ENCODE data around the gene ADK. TPM values are rescaled to one million over a fixed set of nuclear protein-coding genes. Genes with fewer than 3 reads are reported as not detected.

ADK gene
- total and polyA plus RNA-seq, 2 experiments from 2014 or later, result 39.9 to 53.0 TPM

GRCh38 chr10:74406006-74406405 is 255.0 kb downstream of the ADK start:
- peaks cover 3% of the 10 kb centered on the region; the same call in 1 of the 2 replicates for H3K9me2 ChIP-seq (ENCODE audit: insufficient read depth)
- Mint-ChIP-seq H3K36me3 (ENCODE audit: low read depth) (peaks cover 59% of the 10 kb centered on the region), H3K27me3 (ENCODE audit: insufficient read depth, low read depth, poor library complexity) (no peaks in the 10 kb centered on the region), H3K27ac (no peak overlapping the region), H3K4me3 (no peak overlapping the region), H3K9me3 (peaks cover 31% of the 10 kb centered on the region), H3K4me1 (no peaks in the 10 kb centered on the region)
- H3K36me3 ChIP-seq (ENCODE audit: insufficient read depth), result no peaks in the 10 kb centered on the region
- no peaks in the 10 kb centered on the region for H4K20me1 ChIP-seq (replicated peaks; ENCODE audit: insufficient read depth)
- H3F3A ChIP-seq (replicated peaks; ENCODE audit: low read depth), result no peaks in the 10 kb centered on the region
- DNase-seq (ENCODE audit: low spot score) (no peak), ATAC-seq (no peak)
- H3K4me3 ChIP-seq, result no peak overlapping the region
- no peak for TF ChIP-seq NANOG (IDR thresholded peaks at IDR 0.05; ENCODE audit: borderline replicate concordance)
- TF ChIP-seq REST (IDR thresholded peaks at IDR 0.05; ENCODE audit: unreplicated experiment), result no peak
- TF ChIP-seq CREB1 (CRISPR knock-in tag; IDR thresholded peaks at IDR 0.05; ENCODE audit: low read depth), result no peak
- no peak for TF ChIP-seq EZH2phosphoT487 (IDR thresholded peaks at IDR 0.05; ENCODE audit: unreplicated experiment)
- no peak for TF ChIP-seq ZNF114 (CRISPR knock-in tag; IDR thresholded peaks at IDR 0.05)
- no peak for TF ChIP-seq ZNF462 (CRISPR knock-in tag; IDR thresholded peaks at IDR 0.05)
- no peak for TF ChIP-seq EZH2 (IDR thresholded peaks at IDR 0.05; ENCODE audit: low read depth, unreplicated experiment)
- TF ChIP-seq STAT1 (IDR thresholded peaks at IDR 0.05; ENCODE audit: unreplicated experiment), result no peak
- no peak for TF ChIP-seq CTCF (conservative IDR thresholded peaks at IDR 0.05; ENCODE audit: low read depth in 2 of 2)
- TF ChIP-seq ZNF331 (CRISPR knock-in tag; IDR thresholded peaks at IDR 0.05; ENCODE audit: low read depth), result no peak
- no peak for TF ChIP-seq POLR2AphosphoS5 (IDR thresholded peaks at IDR 0.05; ENCODE audit: low read depth)
- no peak for TF ChIP-seq ETS1 (IDR thresholded peaks at IDR 0.05)
- TF ChIP-seq JUNB (IDR thresholded peaks at IDR 0.05; ENCODE audit: unreplicated experiment), result no peak
- no peaks in the 10 kb centered on the region for H3K79me2 ChIP-seq (replicated peaks; ENCODE audit: insufficient read depth)
- H2AFZ ChIP-seq, result no peak overlapping the region
- no peaks in the 10 kb centered on the region for H3K27me3 ChIP-seq (ENCODE audit: insufficient read depth)
- no peak overlapping the region for H3K27ac ChIP-seq (ENCODE audit: low read depth)
- no peaks in the 10 kb centered on the region for H3K4me1 ChIP-seq (ENCODE audit: insufficient read depth)
- no peak overlapping the region for H3K4me2 ChIP-seq
